Keratinocyte (primary cell): ENCODE measurements around the gene NCKAP5.

Experiments
- CTCF ChIP-seq, 3 experiments: IDR thresholded peaks in 1 of 3; conservative IDR thresholded peaks in 1 of 3; optimal IDR thresholded peaks in 1 of 3; 2 replicates in 2 of 3; 3 replicates in 1 of 3; pipeline versions ENCODE3 to v1.5.1; 2011; ENCODE audit warnings: low read length in 3 of 3, mild to moderate bottlenecking in 3 of 3, moderate library complexity in 2 of 3, control low read depth in 1 of 3, inconsistent platforms in 1 of 3; ENCODE audit not compliant: insufficient read depth in 2 of 3; ENCODE audit errors: extremely low read depth in 1 of 3
- EZH2 ChIP-seq: IDR thresholded peaks from one replicate; pipeline ENCODE4 v1.6.1; 2012; ENCODE audit warnings: inconsistent platforms, mild to moderate bottlenecking, low read length, moderate library complexity

GRCh38 chr2:132678483-132678882, 889.8 kb downstream of the NCKAP5 start:
- TF ChIP-seq CTCF (optimal IDR thresholded peaks at IDR 0.05 in 1 of 3, IDR thresholded peaks at IDR 0.05 in 1 of 3, conservative IDR thresholded peaks at IDR 0.05 in 1 of 3; ENCODE audit: extremely low read depth in 1 of 3, insufficient read depth in 2 of 3, low read length in 3 of 3) (no peak), EZH2 (no peak)
